Inflammatory macrophage treated with lipopolysaccharide for 4 hours (primary cell): ENCODE measurements around the gene PSMD1.
"Not testable (repeated sequence)": the region's sequence is repeated elsewhere in the genome, so short reads cannot be mapped to it uniquely, and the experiment has no call there.

ENCODE experiments used
- DNase-seq: peaks from one replicate; pipeline ENCODE4 v3.0.0-alpha.2; 2020

Gene PSMD1

DNA sequence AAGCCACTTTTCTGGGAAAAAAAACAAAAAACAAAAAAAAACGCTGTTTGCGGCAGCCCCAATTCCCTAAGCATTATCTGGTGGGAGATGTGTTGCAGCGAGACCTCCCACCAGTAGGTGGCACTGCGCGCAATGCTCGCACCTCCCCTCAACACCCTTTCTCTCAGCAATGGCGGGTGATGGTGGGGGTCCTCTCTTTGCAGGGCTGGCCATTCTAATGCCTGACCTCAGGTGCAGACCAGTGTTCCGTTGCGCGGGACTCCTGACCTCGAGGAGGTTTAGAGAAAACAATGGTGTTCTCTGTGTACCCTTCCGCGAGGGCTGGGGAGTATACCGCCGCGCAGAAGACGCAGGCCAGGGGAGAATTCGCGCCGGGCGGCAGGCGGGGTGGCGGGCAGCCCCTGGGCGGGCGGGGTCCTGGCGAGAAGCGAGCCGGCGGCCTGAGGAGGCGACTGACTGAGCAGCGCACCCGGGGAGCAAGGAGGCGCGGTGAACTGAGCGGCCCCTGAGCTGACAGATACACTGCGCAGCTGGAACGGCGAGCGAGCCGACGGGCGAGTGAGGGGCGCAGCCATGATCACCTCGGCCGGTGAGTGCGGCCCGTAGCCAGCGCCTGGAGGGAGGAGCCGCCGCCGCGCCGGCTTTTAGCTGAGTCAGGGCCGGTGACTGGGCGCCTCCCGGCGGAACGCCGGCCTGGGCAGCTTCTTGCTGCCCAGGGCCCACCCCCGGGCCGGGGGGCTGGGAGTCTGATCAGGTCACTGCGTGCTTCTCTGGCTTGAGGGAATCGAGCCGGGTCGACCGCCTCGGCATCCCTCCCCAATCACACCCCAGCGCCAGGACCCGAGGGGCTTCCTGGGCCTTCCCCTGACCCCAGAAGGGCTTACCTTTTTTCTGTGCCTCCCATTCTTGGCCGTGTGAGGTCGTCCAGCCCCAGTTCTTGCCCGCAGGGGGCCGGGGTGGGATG is at the start of gene PSMD1:
Gene PSMD1 (plus strand): TSS at position 415 of the 964 bp plus-strand sequence. CDS start 159 bp downstream, at position 574.
- peak; percentile 91 for DNase-seq

GRCh38 chr2:231007286-231008098 is 49.2 kb upstream of the PSMD1 start:
- DNase-seq = no peak

DNA sequence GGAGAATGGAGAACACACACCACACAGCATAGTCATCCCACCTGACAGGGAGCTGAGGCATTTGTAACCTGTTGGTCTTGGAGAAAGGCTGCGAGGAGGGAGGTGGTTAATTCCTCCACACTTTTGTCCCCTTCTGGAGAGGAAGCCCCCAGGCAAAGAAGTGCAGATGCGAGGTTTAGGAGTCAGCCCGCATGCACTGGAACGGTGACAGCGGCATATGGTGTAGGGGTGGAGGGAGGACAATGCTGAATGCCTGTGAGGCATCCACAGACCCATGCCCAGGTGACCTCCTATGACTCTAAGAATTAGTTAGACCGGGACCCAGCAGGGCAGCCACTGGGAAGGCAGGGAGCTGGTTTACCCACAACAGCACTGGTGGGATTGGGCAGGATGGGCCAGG is 48.5 kb upstream of the PSMD1 start:
- DNase-seq = no peak

DNA sequence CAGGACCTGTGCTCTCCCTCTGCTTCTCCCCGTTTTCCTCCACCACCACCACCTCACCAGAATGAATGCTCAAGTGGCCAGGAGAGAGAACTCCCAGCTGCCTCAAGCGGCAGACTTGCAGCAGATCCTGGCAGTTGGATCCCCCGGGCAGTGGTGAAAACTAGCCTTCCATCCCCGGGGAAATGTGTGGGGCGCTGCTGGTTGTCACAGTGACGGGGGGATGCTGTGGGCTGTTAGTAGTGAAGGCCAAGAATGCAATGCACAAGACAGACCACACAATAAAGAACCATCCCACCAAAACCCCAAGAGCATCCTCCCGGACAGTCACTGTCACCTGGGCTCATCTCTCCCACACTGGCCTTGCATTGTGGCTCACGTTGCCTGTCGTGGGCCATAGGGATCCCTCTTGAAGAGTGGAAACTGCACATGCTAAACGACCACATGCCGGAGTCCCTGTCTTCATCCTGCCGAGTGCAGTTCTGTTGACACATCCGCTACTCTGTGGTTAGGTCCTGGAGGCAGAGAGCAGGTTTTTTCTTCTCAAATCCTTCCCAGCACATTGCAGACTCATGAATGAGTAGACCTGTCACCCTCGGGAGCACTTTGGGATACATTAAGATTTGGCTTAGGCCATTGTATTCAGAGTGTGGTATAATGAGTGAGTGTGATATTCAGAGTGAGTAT is 47.3 kb upstream of the PSMD1 start:
- no peak for DNase-seq

GRCh38 chr2:231010201-231010730 is 46.4 kb upstream of the PSMD1 start:
- DNase-seq = no peak

DNA sequence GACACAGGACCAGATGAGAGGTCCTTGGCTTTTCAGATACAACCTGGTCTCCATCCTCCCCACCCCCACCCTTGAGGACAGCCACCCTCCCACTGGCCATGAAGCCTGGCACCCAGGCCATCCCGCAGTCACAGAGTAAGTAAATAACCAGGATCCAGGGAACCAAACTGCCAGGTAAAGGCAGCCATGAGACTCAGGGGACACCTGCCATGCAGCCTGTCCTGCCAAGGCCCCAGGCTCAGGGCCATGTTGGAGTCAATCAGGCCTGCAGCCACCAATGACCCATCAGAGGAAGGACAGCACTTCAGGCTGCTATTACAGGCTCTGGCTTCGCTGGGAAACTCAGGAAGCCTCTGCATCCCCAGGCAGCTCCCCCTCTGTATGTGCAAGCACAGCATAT is 45.1 kb upstream of the PSMD1 start:
- no peak for DNase-seq

DNA sequence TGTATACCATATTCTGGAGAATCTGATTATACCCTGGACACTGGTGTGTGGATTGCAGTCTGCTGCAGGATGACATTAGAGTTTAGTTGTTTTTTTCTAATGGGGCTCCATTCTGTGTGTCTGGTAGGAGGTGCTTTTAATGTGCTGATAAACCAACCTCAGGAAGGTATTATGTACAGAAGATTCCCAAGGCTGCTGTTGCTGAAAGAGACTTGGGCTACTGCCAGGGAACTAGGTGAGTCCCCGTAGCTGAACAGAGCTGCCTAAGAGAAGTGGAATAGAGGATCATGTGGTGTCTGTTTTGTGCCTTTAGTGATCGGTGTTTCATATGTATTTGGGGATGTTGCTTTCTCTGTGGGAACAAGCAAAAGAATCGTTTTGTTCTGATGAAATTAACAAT is 44.2 kb upstream of the PSMD1 start:
- DNase-seq = no peak

GRCh38 chr2:231013820-231014219 is 42.8 kb upstream of the PSMD1 start:
- no peak for DNase-seq

GRCh38 chr2:231015478-231015877 is 41.2 kb upstream of the PSMD1 start:
- no peak for DNase-seq

GRCh38 chr2:231015926-231016325 is 40.7 kb upstream of the PSMD1 start:
- DNase-seq = no peak

- peak; percentile 6 for DNase-seq
Observed at GRCh38 chr2:231016566-231017230, 40.0 kb upstream of the PSMD1 start.

DNA sequence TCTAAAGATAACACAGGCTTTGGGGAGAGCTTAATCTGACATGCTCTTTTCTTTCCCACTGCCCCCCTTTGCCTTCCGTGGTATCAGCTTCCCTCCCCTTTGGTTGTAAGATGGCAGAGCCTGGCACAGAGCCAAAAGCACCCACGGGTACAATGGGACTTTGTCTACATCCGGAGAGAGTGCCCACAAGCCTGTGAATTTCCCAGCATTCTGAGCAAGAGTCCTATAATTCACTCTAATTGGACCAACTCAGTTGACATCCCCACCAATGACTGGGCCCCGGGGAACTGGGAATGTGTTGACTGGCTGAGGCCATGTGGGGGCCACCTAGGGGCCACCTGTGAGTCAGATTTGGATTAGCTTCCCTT is 39.5 kb upstream of the PSMD1 start:
- no peak for DNase-seq

DNA sequence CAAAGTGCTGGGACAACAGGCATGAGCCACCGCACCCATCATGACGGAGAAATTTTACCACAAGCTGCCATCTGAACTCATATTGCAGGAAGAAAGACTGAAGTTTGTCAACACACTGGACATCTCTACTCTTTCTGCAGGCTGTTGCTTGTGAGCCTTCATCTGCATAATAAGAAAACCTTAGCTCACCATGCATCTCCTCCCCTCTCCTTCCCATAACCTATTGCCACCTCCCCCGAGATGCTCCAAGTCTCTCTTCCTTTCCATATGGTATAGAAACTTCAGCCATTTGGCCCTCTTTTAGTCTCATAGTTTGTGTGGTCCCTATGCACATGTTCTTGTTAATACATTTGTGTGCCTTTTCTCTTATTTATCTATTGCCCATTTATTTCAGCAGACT is 38.5 kb upstream of the PSMD1 start:
- no peak for DNase-seq

- not testable (repeated sequence) for DNase-seq
Observed at GRCh38 chr2:231025059-231025458, 31.6 kb upstream of the PSMD1 start.

- peak; percentile 9 for DNase-seq
Observed at GRCh38 chr2:231028889-231029288, 27.8 kb upstream of the PSMD1 start.

GRCh38 chr2:231029563-231029962 is 27.1 kb upstream of the PSMD1 start:
- DNase-seq = no peak

DNA sequence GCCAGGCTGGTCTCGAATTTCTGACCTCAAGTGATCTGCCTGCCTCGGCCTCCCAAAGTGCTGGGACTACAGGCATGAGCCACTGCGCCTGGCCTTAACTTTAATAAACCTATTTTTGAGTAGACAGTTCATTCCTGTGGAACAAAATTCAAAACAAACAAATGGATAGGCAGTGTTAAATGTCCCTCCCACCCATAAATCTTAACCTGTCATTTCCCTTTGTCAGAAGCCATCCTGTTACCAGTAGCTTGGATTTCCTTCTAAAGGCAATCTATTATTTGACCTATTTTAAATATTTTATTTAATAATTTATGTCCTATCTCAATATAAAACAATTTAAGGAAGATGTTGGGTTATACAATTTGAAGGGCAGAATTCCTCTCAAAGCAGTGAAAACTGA is 25.9 kb upstream of the PSMD1 start:
- no peak for DNase-seq

DNA sequence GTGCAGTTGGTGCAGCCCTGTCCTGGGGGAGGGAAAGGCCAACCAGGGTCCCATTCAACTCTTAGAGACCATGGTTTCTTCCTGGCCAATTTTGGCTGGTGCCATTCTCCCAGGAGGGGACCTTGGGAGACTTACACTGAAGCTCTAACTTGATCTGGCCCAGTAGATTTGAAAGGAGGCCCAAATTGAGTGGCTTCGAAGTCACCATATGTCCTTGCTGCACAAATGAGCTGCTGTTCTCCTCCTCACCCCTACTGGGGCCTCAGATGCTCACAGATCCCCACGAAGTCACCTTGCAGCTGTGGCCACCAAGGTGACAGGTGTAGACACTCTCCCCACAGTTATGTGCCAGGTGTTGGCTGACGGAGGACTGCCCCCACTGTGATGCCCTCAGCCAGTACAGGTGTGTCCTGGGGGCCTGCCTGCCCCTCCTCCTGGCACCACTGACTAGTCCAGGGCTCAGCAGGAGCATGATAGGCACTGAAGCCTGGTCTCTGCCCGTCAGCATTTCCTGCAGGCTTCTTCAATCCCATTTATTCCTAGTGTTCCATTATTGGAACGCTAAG is 24.0 kb upstream of the PSMD1 start:
- no peak for DNase-seq

- DNase-seq = no peak
Observed at GRCh38 chr2:231033147-231034132, 23.2 kb upstream of the PSMD1 start.

DNA sequence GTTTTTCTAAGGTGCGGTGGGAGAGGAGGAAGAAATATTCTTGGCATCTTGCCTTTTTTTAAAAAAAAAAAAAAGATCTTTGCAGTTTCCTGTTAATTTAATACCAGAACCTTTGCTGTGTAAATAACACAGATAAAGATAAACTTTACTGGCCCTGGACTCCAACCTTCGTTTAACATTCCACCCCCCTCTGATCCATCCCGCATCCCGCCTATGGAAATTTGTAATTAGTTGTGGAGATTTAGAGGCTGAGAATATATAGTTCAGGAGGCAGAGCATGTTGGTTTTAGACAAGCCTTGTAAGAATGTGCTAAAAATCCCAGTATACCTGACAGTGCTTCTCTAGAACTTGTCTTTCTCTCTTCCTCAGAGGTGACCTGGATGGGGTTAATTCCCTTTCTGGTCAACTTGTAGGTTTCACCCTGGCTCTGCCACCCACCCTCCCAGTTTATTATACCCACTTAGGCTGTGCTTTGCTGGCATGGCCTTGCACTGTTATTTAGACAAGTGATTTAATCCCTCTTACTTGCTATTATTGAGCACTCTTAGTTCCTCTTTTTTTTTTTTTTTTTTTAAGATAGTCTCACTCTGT is 22.3 kb upstream of the PSMD1 start:
- DNase-seq = no peak
